DMS153 treated with DMSO at 0.1 percent for 48 hours (cell line): ENCODE data around the gene PRSS8.
"Not testable (repeated sequence)": the region's sequence is repeated elsewhere in the genome, so short reads cannot be mapped to it uniquely, and the experiment has no call there.

ENCODE experiments used
- DNase-seq: peaks from one replicate; lab custom pipeline; 2025; ENCODE audit not compliant: unreplicated experiment; lab: John Stamatoyannopoulos, UW

The PRSS8 gene

GRCh38 chr16:31107465-31107867 is 28.1 kb downstream of the PRSS8 start:
- DNase-seq = no peak

- no peak for DNase-seq
Measured at GRCh38 chr16:31106509-31107464, 28.7 kb downstream of the PRSS8 start.

- DNase-seq = peak; percentile 45
Measured at GRCh38 chr16:31105677-31106213, 29.8 kb downstream of the PRSS8 start.

GRCh38 chr16:31100876-31101641 is 34.5 kb downstream of the PRSS8 start:
- not testable (repeated sequence) for DNase-seq

GRCh38 chr16:31099860-31100638 is 35.5 kb downstream of the PRSS8 start:
- no peak for DNase-seq

GRCh38 chr16:31094424-31095120 is 41.0 kb downstream of the PRSS8 start, which contains the start of gene VKORC1:
Gene VKORC1 (minus strand): TSS chr16:31094797. CDS start chr16:31094729, 68 bp downstream.
- DNase-seq = peak; percentile 96

- no peak for DNase-seq
Measured at GRCh38 chr16:31094088-31094423, 41.5 kb downstream of the PRSS8 start.

GRCh38 chr16:31093132-31093703 is 42.3 kb downstream of the PRSS8 start:
- no peak for DNase-seq

- DNase-seq = no peak
Measured at GRCh38 chr16:31092330-31092729, 43.2 kb downstream of the PRSS8 start.

GRCh38 chr16:31090540-31090939 is 45.0 kb downstream of the PRSS8 start:
- no peak for DNase-seq

- no peak for DNase-seq
Measured at GRCh38 chr16:31089199-31089598, 46.3 kb downstream of the PRSS8 start.

GRCh38 chr16:31088459-31089183 is 46.9 kb downstream of the PRSS8 start, which contains the start of gene PRSS53:
Gene PRSS53 (minus strand): TSS chr16:31088943. CDS start chr16:31088809, 134 bp downstream.
- DNase-seq = no peak

GRCh38 chr16:31087971-31088370 is 47.6 kb downstream of the PRSS8 start:
- DNase-seq = no peak

GRCh38 chr16:31087481-31087880 is 48.0 kb downstream of the PRSS8 start:
- DNase-seq = no peak

- no peak for DNase-seq
Measured at GRCh38 chr16:31086629-31086906, 49.0 kb downstream of the PRSS8 start.

- no peak for DNase-seq
Measured at GRCh38 chr16:31085873-31086628, 49.5 kb downstream of the PRSS8 start.

GRCh38 chr16:31085411-31085810 is 50.1 kb downstream of the PRSS8 start:
- DNase-seq = no peak

- DNase-seq = no peak
Measured at GRCh38 chr16:31084584-31085302, 50.8 kb downstream of the PRSS8 start.
